CD4-positive, alpha-beta T cell (primary cell): ENCODE results near the gene RALGPS2. TPM values are rescaled to one million over a fixed set of nuclear protein-coding genes. Genes with fewer than 3 reads are reported as not detected.

Source experiments
- ATAC-seq: fragments of 200-7000 bp; cut with Tn5 transposase; one replicate; pipeline ENCODE4 v1.10.0; 2022; ENCODE audit warnings: mild to moderate bottlenecking; ENCODE audit not compliant: poor library complexity
- CTCF ChIA-PET: fragments of 350-600 bp; sonication (Branson Sonifier 250); formaldehyde crosslinking; loops from one replicate; lab custom pipeline; 2021; ENCODE audit warnings: antibody characterized with exemption, inconsistent platforms; lab: Charles Lee
- POLR2A ChIA-PET: fragments of 350-600 bp; sonication (Branson Sonifier 250); formaldehyde crosslinking; loops from one replicate; lab custom pipeline; 2021; ENCODE audit warnings: antibody characterized with exemption, inconsistent platforms; lab: Charles Lee
- DNase-seq, 14 experiments: peaks; one replicate each; pipeline ENCODE4 v3.0.0-alpha.2; 2013 to 2020; ENCODE audit warnings: mixed read lengths in 2 of 14
- H3K27ac ChIP-seq, 2 donors: one replicate each; pipeline versions ENCODE4 v1.5.1 to v1.7.0; 2013; ENCODE audit warnings: low read length in 2 of 2, low read depth in 1 of 2, mild to moderate bottlenecking in 1 of 2
- H3K27me3 ChIP-seq, 2 experiments: 1 replicate in 1 of 2; 2 replicates in 1 of 2; pipeline versions ENCODE4 v1.6.1 to v1.7.0; 2013; ENCODE audit warnings: low read length in 2 of 2, control low read depth in 1 of 2, mild to moderate bottlenecking in 1 of 2, moderate library complexity in 1 of 2; ENCODE audit not compliant: insufficient read depth in 2 of 2, control insufficient read depth in 1 of 2
- H3K36me3 ChIP-seq: one replicate; pipeline ENCODE4 v1.6.1; 2013; ENCODE audit warnings: low read length, control low read depth; ENCODE audit not compliant: insufficient read depth
- H3K4me1 ChIP-seq: one replicate; pipeline ENCODE4 v1.6.1; 2013; ENCODE audit warnings: low read length, control low read depth; ENCODE audit not compliant: insufficient read depth
- H3K4me3 ChIP-seq: one replicate; pipeline ENCODE4 v1.5.1; 2013; ENCODE audit warnings: mild to moderate bottlenecking, low read length, moderate library complexity
- H3K9me3 ChIP-seq, 2 experiments: 1 replicate in 1 of 2; 2 replicates in 1 of 2; pipeline versions ENCODE4 v1.6.1 to v1.7.0; 2013; ENCODE audit warnings: low read length in 2 of 2, mild to moderate bottlenecking in 2 of 2, control low read depth in 1 of 2, moderate library complexity in 1 of 2; ENCODE audit not compliant: control insufficient read depth in 1 of 2, insufficient read depth in 1 of 2
- H3K27ac Mint-ChIP-seq: one replicate; pipeline ENCODE4 v1.8.0; 2020; ENCODE audit warnings: mixed read lengths
- H3K27me3 Mint-ChIP-seq: one replicate; pipeline ENCODE4 v1.8.0; 2021; ENCODE audit warnings: mixed read lengths
- H3K36me3 Mint-ChIP-seq: one replicate; pipeline ENCODE4 v1.8.0; 2021; ENCODE audit warnings: low read depth, mixed read lengths
- H3K4me1 Mint-ChIP-seq: one replicate; pipeline ENCODE4 v1.8.0; 2021; ENCODE audit warnings: low read depth, mixed read lengths
- H3K4me3 Mint-ChIP-seq: one replicate; pipeline ENCODE4 v1.8.0; 2020; ENCODE audit warnings: mild to moderate bottlenecking, mixed read lengths
- H3K9me3 Mint-ChIP-seq: one replicate; pipeline ENCODE4 v1.8.0; 2020; ENCODE audit warnings: mixed read lengths
- intact Hi-C, 2 experiments: fragments of 100-400 bp; cut with DNase I in 1 of 2; cut with micrococcal nuclease in 1 of 2; formaldehyde crosslinking; loops; one replicate each; pipeline versions ENCODE4 v1.15.1 to v1.9.0; 2023 to 2025; cut with DNase I, micrococcal nuclease
- total RNA-seq, 174 experiments: library from RNA in 2 of 174; stranded (reverse) in 2 of 174; gene quantifications; one replicate each; pipeline ENCODE4 v1.2.3 and lab custom pipeline; 2021 to 2026
- TF ChIP-seq, protein P1 (sequence below): fragments of 200-600 bp; IDR thresholded peaks from one replicate; pipeline ENCODE4 v1.8.0; 2022; ENCODE audit warnings: antibody characterized with exemption, mild to moderate bottlenecking

RALGPS2 gene
- total RNA-seq, 2 experiments from 2014 or later, result 8.6 to 10.8 TPM

DNA sequence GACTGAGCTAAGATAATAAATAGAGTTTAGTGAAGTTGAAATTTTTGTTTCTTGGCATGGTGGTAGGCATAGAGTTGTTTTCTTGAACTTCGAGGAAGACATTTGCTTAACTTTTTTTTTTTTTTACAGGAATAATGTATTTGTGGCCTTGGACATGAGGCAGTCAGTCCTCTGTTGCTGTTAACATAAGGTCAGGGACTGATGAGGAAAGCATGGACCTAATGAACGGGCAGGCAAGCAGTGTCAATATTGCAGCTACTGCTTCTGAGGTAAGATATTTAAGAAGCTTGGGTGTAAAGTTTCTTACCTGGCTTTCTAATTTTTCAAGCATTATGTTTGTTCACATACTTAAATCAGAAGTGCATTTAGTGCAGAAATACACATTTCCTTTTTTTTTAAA, 51.5 kb downstream of the RALGPS2 start:
- H3K27ac Mint-ChIP-seq, result no peak overlapping the region
- CTCF ChIA-PET, result no interaction called here
- no peaks in the 10 kb centered on the region for H3K27me3 Mint-ChIP-seq
- Histone ChIP-seq H3K36me3 (no peaks in the 10 kb centered on the region), H3K27me3 (no peaks in the 10 kb centered on the region), H3K4me3 (no peak overlapping the region), H3K27ac (no peak overlapping the region), H3K9me3 (no peaks in the 10 kb centered on the region), H3K4me1 (no peaks in the 10 kb centered on the region)
- no peak overlapping the region for H3K4me3 Mint-ChIP-seq
- intact Hi-C loops, result loop anchor here in 1 of 2 experiments (10.0 kb wide), 1 partner anchor 228 kb away; no protein-coding TSS in a partner anchor
- ATAC-seq (no peak), DNase-seq (no peak)
- no peaks in the 10 kb centered on the region for H3K9me3 Mint-ChIP-seq
- TF ChIP-seq, protein P1, sequence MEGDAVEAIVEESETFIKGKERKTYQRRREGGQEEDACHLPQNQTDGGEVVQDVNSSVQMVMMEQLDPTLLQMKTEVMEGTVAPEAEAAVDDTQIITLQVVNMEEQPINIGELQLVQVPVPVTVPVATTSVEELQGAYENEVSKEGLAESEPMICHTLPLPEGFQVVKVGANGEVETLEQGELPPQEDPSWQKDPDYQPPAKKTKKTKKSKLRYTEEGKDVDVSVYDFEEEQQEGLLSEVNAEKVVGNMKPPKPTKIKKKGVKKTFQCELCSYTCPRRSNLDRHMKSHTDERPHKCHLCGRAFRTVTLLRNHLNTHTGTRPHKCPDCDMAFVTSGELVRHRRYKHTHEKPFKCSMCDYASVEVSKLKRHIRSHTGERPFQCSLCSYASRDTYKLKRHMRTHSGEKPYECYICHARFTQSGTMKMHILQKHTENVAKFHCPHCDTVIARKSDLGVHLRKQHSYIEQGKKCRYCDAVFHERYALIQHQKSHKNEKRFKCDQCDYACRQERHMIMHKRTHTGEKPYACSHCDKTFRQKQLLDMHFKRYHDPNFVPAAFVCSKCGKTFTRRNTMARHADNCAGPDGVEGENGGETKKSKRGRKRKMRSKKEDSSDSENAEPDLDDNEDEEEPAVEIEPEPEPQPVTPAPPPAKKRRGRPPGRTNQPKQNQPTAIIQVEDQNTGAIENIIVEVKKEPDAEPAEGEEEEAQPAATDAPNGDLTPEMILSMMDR, result no peak
- POLR2A ChIA-PET, result no interaction called here
- H3K36me3 Mint-ChIP-seq, result peaks cover 27% of the 10 kb centered on the region
- no peaks in the 10 kb centered on the region for H3K4me1 Mint-ChIP-seq

DNA sequence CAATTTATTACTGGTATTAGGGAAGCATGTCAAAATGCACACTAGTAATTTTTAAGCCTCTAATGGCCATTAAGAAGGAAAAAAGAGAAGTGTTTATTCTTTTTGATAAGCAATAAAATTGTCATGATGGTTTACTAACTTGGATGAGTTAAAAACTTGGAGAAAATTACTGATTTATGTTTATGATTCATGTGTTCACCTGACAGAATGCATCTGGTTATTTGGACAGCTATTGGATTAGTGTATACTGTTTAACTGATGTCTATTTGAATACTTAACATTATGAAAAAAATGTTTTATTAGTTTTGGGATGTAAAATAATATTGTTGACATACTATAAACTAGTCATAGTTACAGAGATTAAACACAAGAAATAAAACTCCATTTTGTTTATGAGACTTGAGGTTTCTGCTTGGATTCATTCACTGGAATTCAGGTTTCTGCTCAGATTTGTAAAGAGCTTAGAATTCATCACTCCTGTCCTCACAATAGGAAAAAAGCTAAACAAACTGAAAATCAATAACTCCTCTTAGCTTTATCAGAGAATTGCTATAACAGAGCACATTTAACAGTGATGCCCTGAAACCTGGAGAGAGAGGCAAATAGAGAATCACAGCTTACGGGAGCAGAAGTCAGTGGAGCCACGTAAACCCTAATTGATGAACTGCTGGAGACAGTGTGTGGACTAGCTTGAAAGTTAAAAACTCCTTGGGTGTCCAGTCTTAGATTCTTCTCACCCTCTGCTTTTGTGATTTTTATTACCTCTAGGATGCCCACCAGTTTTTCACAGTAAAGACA, 56.7 kb downstream of the RALGPS2 start:
- no peak overlapping the region for H3K27ac Mint-ChIP-seq
- no peaks in the 10 kb centered on the region for H3K9me3 Mint-ChIP-seq
- ChIA-PET POLR2A (no interaction called here), CTCF (no interaction called here)
- intact Hi-C loops, result no loop called here
- no peak overlapping the region for H3K27ac ChIP-seq
- no peaks in the 10 kb centered on the region for H3K27me3 Mint-ChIP-seq
- ATAC-seq (no peak), DNase-seq (no peak)
- H3K27me3 ChIP-seq, result no peaks in the 10 kb centered on the region
- no peaks in the 10 kb centered on the region for H3K4me1 Mint-ChIP-seq
- TF ChIP-seq, protein P1, result no peak
- H3K9me3 ChIP-seq, result no peaks in the 10 kb centered on the region
- H3K4me1 ChIP-seq, result no peaks in the 10 kb centered on the region
- H3K4me3 ChIP-seq, result no peak overlapping the region
- H3K36me3 Mint-ChIP-seq, result peaks cover 29% of the 10 kb centered on the region
- no peaks in the 10 kb centered on the region for H3K36me3 ChIP-seq
- no peak overlapping the region for H3K4me3 Mint-ChIP-seq

DNA sequence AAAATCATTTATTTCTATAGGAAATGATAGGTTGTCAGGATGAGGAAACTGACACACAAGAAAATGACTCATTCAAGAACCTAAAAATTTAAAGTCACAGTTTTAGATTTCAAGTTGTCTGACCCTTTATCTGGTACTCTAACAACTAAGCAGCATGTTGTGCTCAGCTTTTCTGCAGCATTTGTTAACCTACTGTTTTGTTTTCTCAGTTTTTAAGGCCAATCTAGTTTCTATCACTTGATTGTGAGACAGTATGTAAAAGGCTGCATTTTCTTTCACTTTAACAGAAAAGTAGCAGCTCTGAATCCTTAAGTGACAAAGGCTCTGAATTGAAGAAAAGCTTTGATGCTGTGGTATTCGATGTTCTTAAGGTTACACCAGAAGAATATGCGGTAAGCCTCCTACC, 59.1 kb downstream of the RALGPS2 start:
- DNase-seq (no peak), ATAC-seq (no peak)
- Histone ChIP-seq H3K4me1 (no peaks in the 10 kb centered on the region), H3K9me3 (no peaks in the 10 kb centered on the region), H3K4me3 (no peak overlapping the region), H3K27ac (no peak overlapping the region), H3K27me3 (no peaks in the 10 kb centered on the region), H3K36me3 (no peaks in the 10 kb centered on the region)
- CTCF ChIA-PET, result interaction anchor here (1.3 to 2.1 kb wide), 2 partner anchors 10 to 14 kb away, joined by 4 to 5 read pairs; no protein-coding TSS in a partner anchor
- POLR2A ChIA-PET, result no interaction called here
- intact Hi-C loops, result no loop called here
- no peaks in the 10 kb centered on the region for H3K9me3 Mint-ChIP-seq
- no peak overlapping the region for H3K27ac Mint-ChIP-seq
- H3K4me3 Mint-ChIP-seq, result no peak overlapping the region
- H3K36me3 Mint-ChIP-seq, result peaks cover 44% of the 10 kb centered on the region
- H3K27me3 Mint-ChIP-seq, result no peaks in the 10 kb centered on the region
- no peaks in the 10 kb centered on the region for H3K4me1 Mint-ChIP-seq
- TF ChIP-seq, protein P1, result no peak
